LHCN-M2 (cell line): Measurements from ENCODE around the gene KLC4. TPM values are rescaled to one million over a fixed set of nuclear protein-coding genes. Genes with fewer than 3 reads are reported as not detected.

Experiments used
- DNase-seq: peaks from one replicate; pipeline ENCODE4 v3.0.0-alpha.2; 2012; ENCODE audit warnings: low read depth
- total RNA-seq: library from RNA; depleted of rRNA; stranded (reverse); fragments of >200 nt; gene quantifications from 2 replicates; pipeline ENCODE4 v1.2.3, GENCODE V29; 2014; rRNA removed

Gene KLC4
- total RNA-seq, 1 experiment from 2014 or later: 11.2 TPM

- DNase-seq: no peak
Measured at GRCh38 chr6:43124481-43124880, 65.0 kb downstream of the KLC4 start.

Other genes with a start within 250 kb of the KLC4 start
- 126 and 152 TPM in 2 replicates for gene RPL7L1, start 180.0 kb upstream of the KLC4 start, total RNA-seq
- not detected in 2 replicates for gene PTCRA, start 143.6 kb upstream of the KLC4 start, total RNA-seq
- 40.1 and 45.9 TPM in 2 replicates for gene CNPY3, start 130.2 kb upstream of the KLC4 start, total RNA-seq
- gene GNMT, start 98.9 kb upstream of the KLC4 start, total RNA-seq: not detected in 2 replicates
- 20.8 and 22.3 TPM in 2 replicates for gene PEX6, start 80.5 kb upstream of the KLC4 start, total RNA-seq
- gene PPP2R5D, start 75.1 kb upstream of the KLC4 start, total RNA-seq: 61.3 and 61.7 TPM in 2 replicates
- gene MEA1, start 45.7 kb upstream of the KLC4 start, total RNA-seq: 116 and 119 TPM in 2 replicates
- gene KLHDC3, start 45.4 kb upstream of the KLC4 start, total RNA-seq: 47.1 and 50.4 TPM in 2 replicates
- gene RRP36, start 38.0 kb upstream of the KLC4 start, total RNA-seq: 128 and 133 TPM in 2 replicates
- 38.6 and 42.4 TPM in 2 replicates for gene CUL7, start 5.8 kb upstream of the KLC4 start, total RNA-seq
- gene MRPL2, start 197 bp upstream of the KLC4 start, total RNA-seq: 11.5 and 19.4 TPM in 2 replicates
- gene PTK7, start 16.7 kb downstream of the KLC4 start, total RNA-seq: 52.3 and 52.8 TPM in 2 replicates
- gene SRF, start 111.6 kb downstream of the KLC4 start, total RNA-seq: 29.5 and 36.5 TPM in 2 replicates
- 25.7 and 26.8 TPM in 2 replicates for gene CUL9, start 122.6 kb downstream of the KLC4 start, total RNA-seq
- gene DNPH1, start 169.8 kb downstream of the KLC4 start, total RNA-seq: 102 and 103 TPM in 2 replicates
- gene TTBK1, start 183.8 kb downstream of the KLC4 start, total RNA-seq: under 0.01 and 0.06 TPM in 2 replicates
- gene SLC22A7, start 238.6 kb downstream of the KLC4 start, total RNA-seq: not detected in 2 replicates
- not detected in 2 replicates for gene CRIP3, start 249.2 kb downstream of the KLC4 start, total RNA-seq